ENCODE results near the gene IL27RA. TPM values are rescaled to one million over a fixed set of nuclear protein-coding genes. Genes with fewer than 3 reads are reported as not detected.

Gene IL27RA
- total RNA-seq, 1 experiment from 2014 or later = 10.2 TPM

DNA sequence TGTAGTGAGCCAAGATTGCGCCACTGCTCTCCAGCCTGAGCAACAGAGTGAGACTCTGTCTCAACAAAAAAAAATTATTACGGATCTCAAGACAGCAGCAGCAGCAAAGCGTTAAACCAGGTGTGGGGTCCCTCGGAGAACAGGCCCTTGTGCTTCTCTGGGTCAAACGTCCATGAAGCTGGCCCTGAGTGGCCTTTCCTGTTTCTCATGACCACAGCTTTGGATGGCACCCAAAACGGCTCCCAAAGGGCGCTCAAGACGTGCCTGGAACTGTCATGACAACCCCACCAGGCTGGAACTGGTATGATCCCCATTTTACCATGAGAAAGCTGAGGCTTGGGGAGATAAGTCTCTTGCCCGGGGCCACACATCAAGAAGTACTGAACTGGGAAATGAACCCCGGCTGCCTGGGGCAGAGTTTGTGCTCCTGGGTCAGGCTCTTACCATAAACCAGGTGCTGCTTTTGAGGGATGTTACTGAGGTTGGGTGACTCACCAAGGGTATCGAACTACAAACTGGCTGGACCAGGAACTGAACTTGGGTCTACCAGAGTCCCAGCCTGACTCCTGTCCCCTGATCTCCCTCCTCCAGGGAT is 70.6 kb downstream of the IL27RA start:
- TF ChIP-seq, protein P1, sequence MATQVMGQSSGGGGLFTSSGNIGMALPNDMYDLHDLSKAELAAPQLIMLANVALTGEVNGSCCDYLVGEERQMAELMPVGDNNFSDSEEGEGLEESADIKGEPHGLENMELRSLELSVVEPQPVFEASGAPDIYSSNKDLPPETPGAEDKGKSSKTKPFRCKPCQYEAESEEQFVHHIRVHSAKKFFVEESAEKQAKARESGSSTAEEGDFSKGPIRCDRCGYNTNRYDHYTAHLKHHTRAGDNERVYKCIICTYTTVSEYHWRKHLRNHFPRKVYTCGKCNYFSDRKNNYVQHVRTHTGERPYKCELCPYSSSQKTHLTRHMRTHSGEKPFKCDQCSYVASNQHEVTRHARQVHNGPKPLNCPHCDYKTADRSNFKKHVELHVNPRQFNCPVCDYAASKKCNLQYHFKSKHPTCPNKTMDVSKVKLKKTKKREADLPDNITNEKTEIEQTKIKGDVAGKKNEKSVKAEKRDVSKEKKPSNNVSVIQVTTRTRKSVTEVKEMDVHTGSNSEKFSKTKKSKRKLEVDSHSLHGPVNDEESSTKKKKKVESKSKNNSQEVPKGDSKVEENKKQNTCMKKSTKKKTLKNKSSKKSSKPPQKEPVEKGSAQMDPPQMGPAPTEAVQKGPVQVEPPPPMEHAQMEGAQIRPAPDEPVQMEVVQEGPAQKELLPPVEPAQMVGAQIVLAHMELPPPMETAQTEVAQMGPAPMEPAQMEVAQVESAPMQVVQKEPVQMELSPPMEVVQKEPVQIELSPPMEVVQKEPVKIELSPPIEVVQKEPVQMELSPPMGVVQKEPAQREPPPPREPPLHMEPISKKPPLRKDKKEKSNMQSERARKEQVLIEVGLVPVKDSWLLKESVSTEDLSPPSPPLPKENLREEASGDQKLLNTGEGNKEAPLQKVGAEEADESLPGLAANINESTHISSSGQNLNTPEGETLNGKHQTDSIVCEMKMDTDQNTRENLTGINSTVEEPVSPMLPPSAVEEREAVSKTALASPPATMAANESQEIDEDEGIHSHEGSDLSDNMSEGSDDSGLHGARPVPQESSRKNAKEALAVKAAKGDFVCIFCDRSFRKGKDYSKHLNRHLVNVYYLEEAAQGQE (IDR thresholded peaks at IDR 0.05; ENCODE audit: insufficient read depth in 1 of 2, low read depth in 2 of 2, low read length in 1 of 2) = no peak
- no peak for TF ChIP-seq SIN3A (IDR thresholded peaks at IDR 0.05; ENCODE audit: borderline replicate concordance, insufficient read depth, low read depth, low read length)
- no peak for TF ChIP-seq CTCF (IDR thresholded peaks at IDR 0.05)
- TF ChIP-seq TCF7L2 (IDR thresholded peaks at IDR 0.05; ENCODE audit: low read depth, low read length) = no peak
- no peak for TF ChIP-seq POLR2AphosphoS5 (IDR thresholded peaks at IDR 0.05; ENCODE audit: low read depth, low read length)
- POLR2A ChIA-PET = no interaction called here
- H3K9me3 ChIP-seq (ENCODE audit: control insufficient read depth, insufficient read depth, low read depth, low read length) = no peaks in the 10 kb centered on the region
- no TSS peak for BruUV-seq (replicated peaks)
- no peaks in the 10 kb centered on the region for H3K4me1 ChIP-seq (ENCODE audit: control insufficient read depth, insufficient read depth, low read length)
- no peaks in the 10 kb centered on the region for H3K36me3 ChIP-seq (ENCODE audit: control insufficient read depth, insufficient read depth, low read length)
- H3K27ac ChIP-seq (ENCODE audit: low read length) = no peak overlapping the region
- no peak for DNase-seq (ENCODE audit: low read depth, low spot score)
- in situ Hi-C loops (cut with HindIII; ENCODE audit: low pct_unique_long_range_greater_than_20kb, low sequenced_read_pairs) (no loop called here), intact Hi-C loops (cut with micrococcal nuclease; ENCODE audit: unreplicated experiment) (no loop called here)
- no peak for ATAC-seq
- no peak overlapping the region for H3K4me3 ChIP-seq (ENCODE audit: low read depth in 2 of 2, low read length in 2 of 2)
- H3K27me3 ChIP-seq (ENCODE audit: control insufficient read depth, insufficient read depth, low read length) = no peaks in the 10 kb centered on the region
- CTCF ChIA-PET = no interaction called here

- H3K4me3 ChIP-seq (ENCODE audit: low read depth in 2 of 2, low read length in 2 of 2) = no peak overlapping the region
- BruUV-seq (replicated peaks) = no TSS peak
- no peak overlapping the region for H3K27ac ChIP-seq (ENCODE audit: low read length)
- H3K27me3 ChIP-seq (ENCODE audit: control insufficient read depth, insufficient read depth, low read length) = no peaks in the 10 kb centered on the region
- intact Hi-C loops (cut with micrococcal nuclease; ENCODE audit: unreplicated experiment) (no loop called here), in situ Hi-C loops (cut with HindIII; ENCODE audit: low pct_unique_long_range_greater_than_20kb, low sequenced_read_pairs) (no loop called here)
- H3K4me1 ChIP-seq (ENCODE audit: control insufficient read depth, insufficient read depth, low read length) = no peaks in the 10 kb centered on the region
- ChIA-PET POLR2A (interaction anchor here (0.8 kb wide), 1 partner anchor 13 kb away, joined by 3 read pairs; no protein-coding TSS in a partner anchor), CTCF (no interaction called here)
- DNase-seq (ENCODE audit: low read depth, low spot score) (no peak), ATAC-seq (no peak)
- no peak for TF ChIP-seq TCF7L2 (IDR thresholded peaks at IDR 0.05; ENCODE audit: low read depth, low read length)
- no peak for TF ChIP-seq CTCF (IDR thresholded peaks at IDR 0.05)
- no peak for TF ChIP-seq SIN3A (IDR thresholded peaks at IDR 0.05; ENCODE audit: borderline replicate concordance, insufficient read depth, low read depth, low read length)
- TF ChIP-seq, protein P1 (IDR thresholded peaks at IDR 0.05; ENCODE audit: insufficient read depth in 1 of 2, low read depth in 2 of 2, low read length in 1 of 2) = no peak
- no peak for TF ChIP-seq POLR2AphosphoS5 (IDR thresholded peaks at IDR 0.05; ENCODE audit: low read depth, low read length)
- no peaks in the 10 kb centered on the region for H3K9me3 ChIP-seq (ENCODE audit: control insufficient read depth, insufficient read depth, low read depth, low read length)
- no peaks in the 10 kb centered on the region for H3K36me3 ChIP-seq (ENCODE audit: control insufficient read depth, insufficient read depth, low read length)
Observed at GRCh38 chr19:14102756-14103155, 71.2 kb downstream of the IL27RA start.

All from Panc1 (cell line).